ENCODE data around the gene ADAMTS9.

Gene ADAMTS9

GRCh38 chr3:64483467-64483866 is 204.3 kb downstream of the ADAMTS9 start:
- DNase-seq = no peak

- DNase-seq = no peak
Measured at GRCh38 chr3:64475037-64475436, 212.8 kb downstream of the ADAMTS9 start.

- no peak for DNase-seq
Measured at GRCh38 chr3:64473466-64473865, 214.3 kb downstream of the ADAMTS9 start.

- no peak for DNase-seq
Measured at GRCh38 chr3:64470436-64470835, 217.4 kb downstream of the ADAMTS9 start.

- DNase-seq = no peak
Measured at GRCh38 chr3:64467255-64467944, 220.4 kb downstream of the ADAMTS9 start.

All from hematopoietic multipotent progenitor cell treated with erythropoietin and hydrocortisone succinate and interleukin-3 and kit ligand, for 4 days (in vitro differentiated cells).